Measurements from ENCODE around the gene DPY19L1.

The DPY19L1 gene

GRCh38 chr7:35029311-35029710, 8.0 kb downstream of the DPY19L1 start:
- Histone ChIP-seq H4K5ac (ENCODE audit: low read length) (no peak overlapping the region), H2AK5ac (ENCODE audit: low read length) (no peak overlapping the region), H3K79me1 (ENCODE audit: low read length) (peaks cover 18% of the 10 kb centered on the region), H3K4ac (ENCODE audit: low read depth, low read length) (no peak overlapping the region), H3K18ac (ENCODE audit: low read length) (no peak overlapping the region), H2BK5ac (ENCODE audit: low read length) (no peak overlapping the region), H3K56ac (ENCODE audit: low read length) (no peak overlapping the region), H3K27me3 (ENCODE audit: insufficient read depth, low read length, poor library complexity) (no peaks in the 10 kb centered on the region), H2BK120ac (ENCODE audit: low read depth, low read length) (no peak overlapping the region), H3K4me3 (ENCODE audit: low read length) (no peak overlapping the region), H4K8ac (ENCODE audit: low read depth, low read length) (no peak overlapping the region), H3K23ac (ENCODE audit: low read length) (no peak overlapping the region), H3K4me1 (ENCODE audit: control insufficient read depth, low read depth, low read length) (peaks cover 13% of the 10 kb centered on the region), H3K36me3 (ENCODE audit: control insufficient read depth, insufficient read depth, low read length) (no peaks in the 10 kb centered on the region), H3K79me2 (ENCODE audit: control insufficient read depth, insufficient read depth, low read length) (peaks cover 62% of the 10 kb centered on the region), H3K27ac (ENCODE audit: low read depth, low read length) (no peak overlapping the region), H3K9ac (ENCODE audit: low read length) (no peak overlapping the region), H2BK15ac (replicated peaks; ENCODE audit: low read depth) (no peak overlapping the region), H3K4me2 (ENCODE audit: low read length) (no peak overlapping the region)
- peak; percentile 67 for DNase-seq
- WGBS (ENCODE audit: extremely low coverage, insufficient coverage, low lambda C conversion rate): no CpG with 5 or more reads among the region's 1 CpG

GRCh38 chr7:35026150-35026549, 11.1 kb downstream of the DPY19L1 start:
- no peak overlapping the region for H3K4me3 ChIP-seq (ENCODE audit: low read length)
- peaks cover 7% of the 10 kb centered on the region for H3K79me1 ChIP-seq (ENCODE audit: low read length)
- H2BK120ac ChIP-seq (ENCODE audit: low read depth, low read length): no peak overlapping the region
- H2AK5ac ChIP-seq (ENCODE audit: low read length): no peak overlapping the region
- H3K4ac ChIP-seq (ENCODE audit: low read depth, low read length): no peak overlapping the region
- H3K23ac ChIP-seq (ENCODE audit: low read length): no peak overlapping the region
- no peak overlapping the region for H2BK5ac ChIP-seq (ENCODE audit: low read length)
- no peak overlapping the region for H2BK15ac ChIP-seq (replicated peaks; ENCODE audit: low read depth)
- H3K27me3 ChIP-seq (ENCODE audit: insufficient read depth, low read length, poor library complexity): no peaks in the 10 kb centered on the region
- no peaks in the 10 kb centered on the region for H3K36me3 ChIP-seq (ENCODE audit: control insufficient read depth, insufficient read depth, low read length)
- H3K18ac ChIP-seq (ENCODE audit: low read length): no peak overlapping the region
- no peak overlapping the region for H3K4me2 ChIP-seq (ENCODE audit: low read length)
- H4K5ac ChIP-seq (ENCODE audit: low read length): no peak overlapping the region
- DNase-seq: peak; percentile 95
- no peak overlapping the region for H3K27ac ChIP-seq (ENCODE audit: low read depth, low read length)
- H3K9ac ChIP-seq (ENCODE audit: low read length): no peak overlapping the region
- H3K4me1 ChIP-seq (ENCODE audit: control insufficient read depth, low read depth, low read length): peaks cover 13% of the 10 kb centered on the region
- H3K79me2 ChIP-seq (ENCODE audit: control insufficient read depth, insufficient read depth, low read length): peaks cover 58% of the 10 kb centered on the region
- H4K8ac ChIP-seq (ENCODE audit: low read depth, low read length): no peak overlapping the region
- H3K56ac ChIP-seq (ENCODE audit: low read length): no peak overlapping the region

- no CpG with 5 or more reads among the region's 1 CpG for WGBS (ENCODE audit: extremely low coverage, insufficient coverage, low lambda C conversion rate)
- peaks cover 13% of the 10 kb centered on the region for H3K4me1 ChIP-seq (ENCODE audit: control insufficient read depth, low read depth, low read length)
- no peaks in the 10 kb centered on the region for H3K36me3 ChIP-seq (ENCODE audit: control insufficient read depth, insufficient read depth, low read length)
- no peak overlapping the region for H2BK120ac ChIP-seq (ENCODE audit: low read depth, low read length)
- no peak overlapping the region for H2BK15ac ChIP-seq (replicated peaks; ENCODE audit: low read depth)
- H3K27ac ChIP-seq (ENCODE audit: low read depth, low read length): peak overlapping the region; percentile 16
- H3K4me2 ChIP-seq (ENCODE audit: low read length): no peak overlapping the region
- H3K79me2 ChIP-seq (ENCODE audit: control insufficient read depth, insufficient read depth, low read length): peaks cover 55% of the 10 kb centered on the region
- no peak for DNase-seq
- H4K5ac ChIP-seq (ENCODE audit: low read length): no peak overlapping the region
- H3K56ac ChIP-seq (ENCODE audit: low read length): peak overlapping the region; percentile 18
- no peak overlapping the region for H3K4ac ChIP-seq (ENCODE audit: low read depth, low read length)
- H3K23ac ChIP-seq (ENCODE audit: low read length): no peak overlapping the region
- H3K79me1 ChIP-seq (ENCODE audit: low read length): peaks cover 7% of the 10 kb centered on the region
- no peaks in the 10 kb centered on the region for H3K27me3 ChIP-seq (ENCODE audit: insufficient read depth, low read length, poor library complexity)
- H4K8ac ChIP-seq (ENCODE audit: low read depth, low read length): no peak overlapping the region
- H3K18ac ChIP-seq (ENCODE audit: low read length): no peak overlapping the region
- no peak overlapping the region for H2BK5ac ChIP-seq (ENCODE audit: low read length)
- no peak overlapping the region for H3K4me3 ChIP-seq (ENCODE audit: low read length)
- H3K9ac ChIP-seq (ENCODE audit: low read length): no peak overlapping the region
- no peak overlapping the region for H2AK5ac ChIP-seq (ENCODE audit: low read length)
Measured at GRCh38 chr7:35025369-35025870, 11.9 kb downstream of the DPY19L1 start.

GRCh38 chr7:35024298-35024697, 13.0 kb downstream of the DPY19L1 start:
- Histone ChIP-seq H3K56ac (ENCODE audit: low read length) (no peak overlapping the region), H2BK5ac (ENCODE audit: low read length) (no peak overlapping the region), H4K8ac (ENCODE audit: low read depth, low read length) (no peak overlapping the region), H3K36me3 (ENCODE audit: control insufficient read depth, insufficient read depth, low read length) (no peaks in the 10 kb centered on the region), H3K79me1 (ENCODE audit: low read length) (peaks cover 7% of the 10 kb centered on the region), H3K4me3 (ENCODE audit: low read length) (no peak overlapping the region), H3K4ac (ENCODE audit: low read depth, low read length) (no peak overlapping the region), H3K9ac (ENCODE audit: low read length) (no peak overlapping the region), H3K23ac (ENCODE audit: low read length) (no peak overlapping the region), H4K5ac (ENCODE audit: low read length) (no peak overlapping the region), H2AK5ac (ENCODE audit: low read length) (no peak overlapping the region), H3K27me3 (ENCODE audit: insufficient read depth, low read length, poor library complexity) (no peaks in the 10 kb centered on the region), H3K18ac (ENCODE audit: low read length) (peak overlapping the region; percentile 64), H3K4me2 (ENCODE audit: low read length) (no peak overlapping the region), H3K79me2 (ENCODE audit: control insufficient read depth, insufficient read depth, low read length) (peaks cover 51% of the 10 kb centered on the region), H3K27ac (ENCODE audit: low read depth, low read length) (no peak overlapping the region), H2BK120ac (ENCODE audit: low read depth, low read length) (no peak overlapping the region), H2BK15ac (replicated peaks; ENCODE audit: low read depth) (no peak overlapping the region), H3K4me1 (ENCODE audit: control insufficient read depth, low read depth, low read length) (peaks cover 11% of the 10 kb centered on the region)
- no peak for DNase-seq
- WGBS (ENCODE audit: extremely low coverage, insufficient coverage, low lambda C conversion rate): no CpG with 5 or more reads among the region's 3 CpGs

- peaks cover 10% of the 10 kb centered on the region for H3K4me1 ChIP-seq (ENCODE audit: control insufficient read depth, low read depth, low read length)
- H3K79me1 ChIP-seq (ENCODE audit: low read length): peaks cover 6% of the 10 kb centered on the region
- no peak overlapping the region for H3K56ac ChIP-seq (ENCODE audit: low read length)
- H3K4ac ChIP-seq (ENCODE audit: low read depth, low read length): no peak overlapping the region
- no peak overlapping the region for H3K9ac ChIP-seq (ENCODE audit: low read length)
- no peak overlapping the region for H2AK5ac ChIP-seq (ENCODE audit: low read length)
- H3K36me3 ChIP-seq (ENCODE audit: control insufficient read depth, insufficient read depth, low read length): no peaks in the 10 kb centered on the region
- no peak overlapping the region for H4K5ac ChIP-seq (ENCODE audit: low read length)
- no peak overlapping the region for H3K4me2 ChIP-seq (ENCODE audit: low read length)
- H3K23ac ChIP-seq (ENCODE audit: low read length): no peak overlapping the region
- H4K8ac ChIP-seq (ENCODE audit: low read depth, low read length): no peak overlapping the region
- H3K27me3 ChIP-seq (ENCODE audit: insufficient read depth, low read length, poor library complexity): no peaks in the 10 kb centered on the region
- H3K79me2 ChIP-seq (ENCODE audit: control insufficient read depth, insufficient read depth, low read length): peaks cover 42% of the 10 kb centered on the region
- no peak overlapping the region for H2BK15ac ChIP-seq (replicated peaks; ENCODE audit: low read depth)
- H2BK5ac ChIP-seq (ENCODE audit: low read length): no peak overlapping the region
- no peak overlapping the region for H3K27ac ChIP-seq (ENCODE audit: low read depth, low read length)
- no peak overlapping the region for H3K18ac ChIP-seq (ENCODE audit: low read length)
- WGBS (ENCODE audit: extremely low coverage, insufficient coverage, low lambda C conversion rate): no CpG with 5 or more reads among the region's 12 CpGs
- H2BK120ac ChIP-seq (ENCODE audit: low read depth, low read length): no peak overlapping the region
- no peak overlapping the region for H3K4me3 ChIP-seq (ENCODE audit: low read length)
- no peak for DNase-seq
Measured at GRCh38 chr7:35022725-35023124, 14.6 kb downstream of the DPY19L1 start.

- Histone ChIP-seq H2BK5ac (ENCODE audit: low read length) (no peak overlapping the region), H3K27me3 (ENCODE audit: insufficient read depth, low read length, poor library complexity) (no peaks in the 10 kb centered on the region), H3K4me3 (ENCODE audit: low read length) (no peak overlapping the region), H3K23ac (ENCODE audit: low read length) (no peak overlapping the region), H2AK5ac (ENCODE audit: low read length) (no peak overlapping the region), H3K9ac (ENCODE audit: low read length) (no peak overlapping the region), H4K5ac (ENCODE audit: low read length) (no peak overlapping the region), H3K56ac (ENCODE audit: low read length) (no peak overlapping the region), H3K4me1 (ENCODE audit: control insufficient read depth, low read depth, low read length) (peaks cover 10% of the 10 kb centered on the region), H3K18ac (ENCODE audit: low read length) (no peak overlapping the region), H2BK15ac (replicated peaks; ENCODE audit: low read depth) (no peak overlapping the region), H3K4me2 (ENCODE audit: low read length) (no peak overlapping the region), H4K8ac (ENCODE audit: low read depth, low read length) (no peak overlapping the region), H3K36me3 (ENCODE audit: control insufficient read depth, insufficient read depth, low read length) (no peaks in the 10 kb centered on the region), H2BK120ac (ENCODE audit: low read depth, low read length) (no peak overlapping the region), H3K4ac (ENCODE audit: low read depth, low read length) (no peak overlapping the region), H3K79me2 (ENCODE audit: control insufficient read depth, insufficient read depth, low read length) (peaks cover 42% of the 10 kb centered on the region), H3K79me1 (ENCODE audit: low read length) (peaks cover 6% of the 10 kb centered on the region), H3K27ac (ENCODE audit: low read depth, low read length) (no peak overlapping the region)
- DNase-seq: no peak
Measured at GRCh38 chr7:35021445-35021844, 15.8 kb downstream of the DPY19L1 start.

Data from mesendoderm (in vitro differentiated cells).